A549 (cell line): ENCODE data around the gene PDE8B. TPM values are rescaled to one million over a fixed set of nuclear protein-coding genes. Genes with fewer than 3 reads are reported as not detected.

ENCODE experiments used
- ATAC-seq, 2 experiments: fragments of 200-7000 bp in 1 of 2; fragments of >200 bp in 1 of 2; cut with Nextera tagmentation in 1 of 2; cut with Tn5 transposase in 1 of 2; 3 replicates each; pipeline versions ENCODE4 v1.8.0 to v1.9.1; 2018 to 2020; ENCODE audit warnings: mild to moderate bottlenecking in 1 of 2, moderate library complexity in 1 of 2
- CTCF ChIA-PET: fragments of 300-600 bp; sonication (Branson Sonifier 250); formaldehyde crosslinking; extraction: SDS; loops from one replicate; lab custom pipeline; 2021; ENCODE audit warnings: antibody characterized with exemption, inconsistent platforms; lab: Yijun Ruan, JAX
- POLR2A ChIA-PET: fragments of 350-600 bp; formaldehyde crosslinking; extraction: SDS; loops from one replicate; lab custom pipeline; 2021; ENCODE audit warnings: antibody characterized with exemption, inconsistent platforms; lab: Yijun Ruan, JAX
- DNase-seq, 2 experiments: peaks; one replicate each; pipeline versions ENCODE4 v3.0.0 to v3.0.0-alpha.2; 2011 to 2016; ENCODE audit warnings: low read depth in 1 of 2, low spot score in 1 of 2
- FAIRE-seq: peaks from 2 replicates; lab custom pipeline; 2011; peaks lifted over from hg19 to GRCh38; lab: Jason Lieb, UNC
- H3K27ac ChIP-seq, 2 experiments: fragments of >200 bp; sonication (Bioruptor Twin); formaldehyde crosslinking; 3 replicates each; pipeline ENCODE4 v1.5.1; 2016 to 2017
- H3K4me1 ChIP-seq: fragments of >200 bp; sonication (Bioruptor Twin); formaldehyde crosslinking; 3 replicates; pipeline ENCODE4 v1.6.1; 2016
- H3K4me2 ChIP-seq: fragments of >200 bp; sonication (Bioruptor Twin); formaldehyde crosslinking; 3 replicates; pipeline ENCODE4 v1.6.1; 2016
- H3K4me3 ChIP-seq: fragments of >200 bp; sonication (Bioruptor Twin); formaldehyde crosslinking; 3 replicates; pipeline ENCODE4 v1.5.1; 2016
- H3K9me3 ChIP-seq: fragments of >200 bp; sonication (Bioruptor Twin); formaldehyde crosslinking; 3 replicates; pipeline ENCODE4 v1.6.1; 2016
- BHLHE40 ChIP-seq: IDR thresholded peaks from 2 replicates; pipeline ENCODE4 v1.6.1; 2012; ENCODE audit warnings: low read depth, low read length, inconsistent platforms
- CBX2 ChIP-seq: fragments of 200-600 bp; sonication (generic); IDR thresholded peaks from 2 replicates; pipeline ENCODE4 v1.6.1; 2016; ENCODE audit warnings: low read depth, mild to moderate bottlenecking, borderline replicate concordance
- CHD4 ChIP-seq: fragments of 200-600 bp; sonication (generic); IDR thresholded peaks from 2 replicates; pipeline ENCODE4 v1.6.1; 2016; ENCODE audit warnings: antibody characterized with exemption, mild to moderate bottlenecking, borderline replicate concordance
- EHF ChIP-seq: fragments of 250-450 bp; sonication (Bioruptor Pico); IDR thresholded peaks from 2 replicates; pipeline ENCODE4 v1.5.0; 2020; ENCODE audit warnings: mild to moderate bottlenecking
- EP300 ChIP-seq, 2 experiments: fragments of >200 bp; sonication (Bioruptor Twin); formaldehyde crosslinking; IDR thresholded peaks; 2 replicates in 1 of 2; 3 replicates in 1 of 2; pipeline ENCODE4 v1.6.1; 2016 to 2017
- FOSL2 ChIP-seq, 2 experiments: fragments of 450-650 bp in 1 of 2; fragments of >200 bp in 1 of 2; sonication (Bioruptor Twin) in 1 of 2; formaldehyde crosslinking; IDR thresholded peaks; 2 replicates each; pipeline versions ENCODE4 v1.5.0 to v1.6.1; 2016 to 2020; ENCODE audit warnings: mild to moderate bottlenecking in 1 of 2, moderate library complexity in 1 of 2
- FOXS1 ChIP-seq: fragments of 250-450 bp; sonication (Bioruptor Pico); IDR thresholded peaks from 2 replicates; pipeline ENCODE4 v1.5.0; 2020; ENCODE audit warnings: mild to moderate bottlenecking, moderate library complexity
- GATA3 ChIP-seq: IDR thresholded peaks from 2 replicates; pipeline ENCODE4 v1.6.1; 2012; ENCODE audit warnings: borderline replicate concordance
- HDAC2 ChIP-seq: fragments of 200-600 bp; sonication (generic); IDR thresholded peaks from 2 replicates; pipeline ENCODE4 v1.6.1; 2016
- HEYL ChIP-seq: fragments of 250-450 bp; sonication (Bioruptor Pico); IDR thresholded peaks from 2 replicates; pipeline ENCODE4 v1.8.0; 2021; ENCODE audit warnings: mild to moderate bottlenecking, moderate library complexity
- HOXB13 ChIP-seq: fragments of 250-450 bp; sonication (Bioruptor Pico); IDR thresholded peaks from 2 replicates; pipeline ENCODE4 v1.5.0; 2020; ENCODE audit warnings: low read depth, mild to moderate bottlenecking, moderate library complexity
- JUN ChIP-seq, 2 experiments: fragments of >200 bp; sonication (Bioruptor Twin); formaldehyde crosslinking; IDR thresholded peaks; 2 replicates in 1 of 2; 3 replicates in 1 of 2; pipeline ENCODE4 v1.6.1; 2016 to 2017
- JUNB ChIP-seq: fragments of >200 bp; sonication (Bioruptor Twin); formaldehyde crosslinking; IDR thresholded peaks from 2 replicates; pipeline ENCODE4 v1.6.1; 2016
- KDM1A ChIP-seq: fragments of 200-600 bp; sonication (generic); IDR thresholded peaks from 2 replicates; pipeline ENCODE4 v1.6.1; 2016; ENCODE audit warnings: low read depth, mild to moderate bottlenecking
- KDM5A ChIP-seq: fragments of 200-600 bp; sonication (generic); IDR thresholded peaks from 2 replicates; pipeline ENCODE4 v1.6.1; 2016; ENCODE audit warnings: antibody characterized with exemption, mild to moderate bottlenecking
- NR3C1 ChIP-seq: fragments of >200 bp; sonication (Bioruptor Twin); formaldehyde crosslinking; IDR thresholded peaks from 3 replicates; pipeline ENCODE4 v1.6.1; 2017
- PHF8 ChIP-seq: fragments of 200-600 bp; sonication (generic); IDR thresholded peaks from 2 replicates; pipeline ENCODE4 v1.6.1; 2016; ENCODE audit warnings: low read depth, mild to moderate bottlenecking, antibody characterized with exemption, moderate library complexity, borderline replicate concordance
- POLR2A ChIP-seq: IDR thresholded peaks from 2 replicates; pipeline ENCODE4 v1.6.1; 2012; ENCODE audit warnings: mild to moderate bottlenecking, low read length
- RCOR1 ChIP-seq: fragments of 150-350 bp; IDR thresholded peaks from 2 replicates; pipeline ENCODE4 v1.6.1; 2014; ENCODE audit warnings: antibody characterized with exemption, low read length, low read depth
- RFX5 ChIP-seq: fragments of 450-650 bp; IDR thresholded peaks from 2 replicates; pipeline ENCODE4 v1.7.1; 2014; ENCODE audit warnings: antibody characterized with exemption, mild to moderate bottlenecking, moderate library complexity
- RNF2 ChIP-seq: fragments of 200-600 bp; sonication (generic); IDR thresholded peaks from 2 replicates; pipeline ENCODE4 v1.6.1; 2016; ENCODE audit warnings: low read depth, mild to moderate bottlenecking, antibody characterized with exemption, moderate library complexity, borderline replicate concordance
- SREBF2 ChIP-seq: fragments of 450-650 bp; IDR thresholded peaks from 2 replicates; pipeline ENCODE4 v1.6.1; 2014; ENCODE audit warnings: mild to moderate bottlenecking, moderate library complexity
- TP53 ChIP-seq: fragments of 250-450 bp; sonication (Bioruptor Pico); IDR thresholded peaks from 2 replicates; pipeline ENCODE4 v1.5.0; 2021; ENCODE audit warnings: mild to moderate bottlenecking, moderate library complexity
- ZC3H11A ChIP-seq: fragments of 450-650 bp; IDR thresholded peaks from 2 replicates; pipeline ENCODE4 v1.6.1; 2014; ENCODE audit warnings: antibody characterized with exemption, mild to moderate bottlenecking
- WGBS: methylation state at CpG from one replicate; pipeline ENCODE4 v1.1.6; 2017; ENCODE audit errors: missing lambda C conversion rate; 5-methylcytosine and 5-hydroxymethylcytosine counted together
- polyA plus RNA-seq, 4 experiments: library from polyadenylated mRNA; depleted of rRNA in 3 of 4; stranded (reverse); fragments of >200 nt; fragmentation: RNase III in 1 of 4; extraction: RNeasy Plus Mini Kit Qiagen cat#74134 plus additional on column Dnase treatment in 1 of 4; gene quantifications; 2 replicates in 3 of 4; 3 replicates in 1 of 4; pipeline ENCODE4 v1.2.3, GENCODE V29; 2011 to 2017
- TF ChIP-seq, protein P1 (sequence below): fragments of >200 bp; sonication (Bioruptor Twin); formaldehyde crosslinking; IDR thresholded peaks from 3 replicates; pipeline ENCODE4 v1.6.1; 2016
- TF ChIP-seq, protein P2 (sequence below): fragments of 250-450 bp; sonication (Bioruptor Pico); IDR thresholded peaks from 2 replicates; pipeline ENCODE4 v1.5.0; 2020; ENCODE audit warnings: low read depth, mild to moderate bottlenecking, moderate library complexity
- TF ChIP-seq, protein P3 (sequence below): fragments of >200 bp; sonication (Bioruptor Twin); formaldehyde crosslinking; IDR thresholded peaks from 2 replicates; pipeline ENCODE4 v1.6.1; 2016
- TF ChIP-seq, protein P4 (sequence below): fragments of 150-350 bp; IDR thresholded peaks from 2 replicates; pipeline ENCODE4 v1.6.1; 2014; ENCODE audit warnings: low read depth, mild to moderate bottlenecking, low read length
- TF ChIP-seq, protein P5 (sequence below): fragments of 200-600 bp; sonication (generic); IDR thresholded peaks from 2 replicates; pipeline ENCODE4 v1.6.1; 2016; ENCODE audit warnings: antibody characterized with exemption, mild to moderate bottlenecking, moderate library complexity
- TF ChIP-seq, protein P6 (sequence below): IDR thresholded peaks from 2 replicates; pipeline ENCODE4 v1.6.1; 2012
- TF ChIP-seq, protein P7 (sequence below): IDR thresholded peaks from 2 replicates; pipeline ENCODE4 v1.6.1; 2012

The PDE8B gene
- polyA plus RNA-seq, 2 of the 4 experiments (the other 2 are of a cell fraction), result 2.0 to 4.0 TPM

DNA sequence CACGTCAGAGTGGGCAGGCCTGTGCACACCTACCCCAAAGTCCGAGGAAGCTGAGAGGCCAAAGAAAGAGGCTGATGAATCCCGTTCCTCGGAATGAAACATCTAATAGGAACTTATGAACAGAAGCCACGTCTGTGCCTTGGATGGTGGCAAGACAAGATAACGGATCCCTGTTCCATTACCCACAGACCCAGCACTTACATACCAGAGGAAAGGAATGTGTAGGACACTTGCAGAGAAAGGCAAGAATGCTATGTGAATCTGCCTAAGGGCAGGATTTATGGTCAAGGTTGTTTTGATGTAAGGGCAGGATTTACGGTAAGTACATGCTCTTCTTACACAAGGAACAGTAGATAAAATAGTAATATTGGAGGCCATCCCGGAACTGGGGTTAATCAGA lies 188.4 kb downstream of the PDE8B start:
- ATAC-seq, result no peak
- ChIA-PET CTCF (no interaction called here), POLR2A (no interaction called here)
- H3K4me3 ChIP-seq, result no peak overlapping the region
- H3K27ac ChIP-seq, result no peak overlapping the region
- no peaks in the 10 kb centered on the region for H3K4me1 ChIP-seq
- H3K9me3 ChIP-seq, result no peaks in the 10 kb centered on the region
- 86% methylated on average over 8 of the region's 8 CpGs for WGBS
- no peak for TF ChIP-seq PHF8
- TF ChIP-seq CBX2, result no peak
- TF ChIP-seq SREBF2, result no peak
- TF ChIP-seq, protein P1, sequence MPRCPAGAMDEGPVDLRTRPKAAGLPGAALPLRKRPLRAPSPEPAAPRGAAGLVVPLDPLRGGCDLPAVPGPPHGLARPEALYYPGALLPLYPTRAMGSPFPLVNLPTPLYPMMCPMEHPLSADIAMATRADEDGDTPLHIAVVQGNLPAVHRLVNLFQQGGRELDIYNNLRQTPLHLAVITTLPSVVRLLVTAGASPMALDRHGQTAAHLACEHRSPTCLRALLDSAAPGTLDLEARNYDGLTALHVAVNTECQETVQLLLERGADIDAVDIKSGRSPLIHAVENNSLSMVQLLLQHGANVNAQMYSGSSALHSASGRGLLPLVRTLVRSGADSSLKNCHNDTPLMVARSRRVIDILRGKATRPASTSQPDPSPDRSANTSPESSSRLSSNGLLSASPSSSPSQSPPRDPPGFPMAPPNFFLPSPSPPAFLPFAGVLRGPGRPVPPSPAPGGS, result no peak
- no peak for TF ChIP-seq TP53 (CRISPR knock-in tag)
- TF ChIP-seq ZC3H11A, result no peak
- TF ChIP-seq JUNB, result no peak
- no peak for TF ChIP-seq BHLHE40
- no peak for TF ChIP-seq FOXS1 (CRISPR knock-in tag)
- TF ChIP-seq, protein P2, sequence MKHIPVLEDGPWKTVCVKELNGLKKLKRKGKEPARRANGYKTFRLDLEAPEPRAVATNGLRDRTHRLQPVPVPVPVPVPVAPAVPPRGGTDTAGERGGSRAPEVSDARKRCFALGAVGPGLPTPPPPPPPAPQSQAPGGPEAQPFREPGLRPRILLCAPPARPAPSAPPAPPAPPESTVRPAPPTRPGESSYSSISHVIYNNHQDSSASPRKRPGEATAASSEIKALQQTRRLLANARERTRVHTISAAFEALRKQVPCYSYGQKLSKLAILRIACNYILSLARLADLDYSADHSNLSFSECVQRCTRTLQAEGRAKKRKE, result no peak
- no peak for TF ChIP-seq RFX5
- TF ChIP-seq KDM5A, result no peak
- TF ChIP-seq, protein P3, sequence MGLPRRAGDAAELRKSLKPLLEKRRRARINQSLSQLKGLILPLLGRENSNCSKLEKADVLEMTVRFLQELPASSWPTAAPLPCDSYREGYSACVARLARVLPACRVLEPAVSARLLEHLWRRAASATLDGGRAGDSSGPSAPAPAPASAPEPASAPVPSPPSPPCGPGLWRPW, result no peak
- TF ChIP-seq, protein P4, sequence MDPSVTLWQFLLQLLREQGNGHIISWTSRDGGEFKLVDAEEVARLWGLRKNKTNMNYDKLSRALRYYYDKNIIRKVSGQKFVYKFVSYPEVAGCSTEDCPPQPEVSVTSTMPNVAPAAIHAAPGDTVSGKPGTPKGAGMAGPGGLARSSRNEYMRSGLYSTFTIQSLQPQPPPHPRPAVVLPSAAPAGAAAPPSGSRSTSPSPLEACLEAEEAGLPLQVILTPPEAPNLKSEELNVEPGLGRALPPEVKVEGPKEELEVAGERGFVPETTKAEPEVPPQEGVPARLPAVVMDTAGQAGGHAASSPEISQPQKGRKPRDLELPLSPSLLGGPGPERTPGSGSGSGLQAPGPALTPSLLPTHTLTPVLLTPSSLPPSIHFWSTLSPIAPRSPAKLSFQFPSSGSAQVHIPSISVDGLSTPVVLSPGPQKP, result no peak
- no peak for TF ChIP-seq CHD4
- no peak for TF ChIP-seq NR3C1
- no peak for DNase-seq
- H3K4me2 ChIP-seq, result no peak overlapping the region
- no peak for FAIRE-seq

DNA sequence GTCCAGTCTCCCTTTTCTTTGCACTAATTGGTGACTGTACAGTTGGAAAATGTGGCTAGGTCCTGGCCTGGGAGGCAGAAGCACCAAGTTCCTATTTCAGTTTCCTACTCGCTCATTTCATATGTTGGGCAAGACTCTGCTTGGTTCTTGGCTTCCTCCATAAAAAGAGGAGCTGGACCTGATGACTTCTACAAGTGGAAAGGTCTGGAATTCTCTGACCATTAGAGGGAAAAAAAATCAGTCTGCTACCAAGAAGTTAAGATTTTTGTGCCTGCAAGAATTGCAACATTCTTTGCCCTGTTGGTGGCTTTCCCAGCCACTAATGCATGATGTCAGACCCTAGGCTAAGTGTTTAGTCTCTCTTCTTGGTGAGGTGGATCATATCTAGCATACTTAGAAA lies 190.2 kb downstream of the PDE8B start:
- TF ChIP-seq GATA3, result no peak
- TF ChIP-seq, protein P5, sequence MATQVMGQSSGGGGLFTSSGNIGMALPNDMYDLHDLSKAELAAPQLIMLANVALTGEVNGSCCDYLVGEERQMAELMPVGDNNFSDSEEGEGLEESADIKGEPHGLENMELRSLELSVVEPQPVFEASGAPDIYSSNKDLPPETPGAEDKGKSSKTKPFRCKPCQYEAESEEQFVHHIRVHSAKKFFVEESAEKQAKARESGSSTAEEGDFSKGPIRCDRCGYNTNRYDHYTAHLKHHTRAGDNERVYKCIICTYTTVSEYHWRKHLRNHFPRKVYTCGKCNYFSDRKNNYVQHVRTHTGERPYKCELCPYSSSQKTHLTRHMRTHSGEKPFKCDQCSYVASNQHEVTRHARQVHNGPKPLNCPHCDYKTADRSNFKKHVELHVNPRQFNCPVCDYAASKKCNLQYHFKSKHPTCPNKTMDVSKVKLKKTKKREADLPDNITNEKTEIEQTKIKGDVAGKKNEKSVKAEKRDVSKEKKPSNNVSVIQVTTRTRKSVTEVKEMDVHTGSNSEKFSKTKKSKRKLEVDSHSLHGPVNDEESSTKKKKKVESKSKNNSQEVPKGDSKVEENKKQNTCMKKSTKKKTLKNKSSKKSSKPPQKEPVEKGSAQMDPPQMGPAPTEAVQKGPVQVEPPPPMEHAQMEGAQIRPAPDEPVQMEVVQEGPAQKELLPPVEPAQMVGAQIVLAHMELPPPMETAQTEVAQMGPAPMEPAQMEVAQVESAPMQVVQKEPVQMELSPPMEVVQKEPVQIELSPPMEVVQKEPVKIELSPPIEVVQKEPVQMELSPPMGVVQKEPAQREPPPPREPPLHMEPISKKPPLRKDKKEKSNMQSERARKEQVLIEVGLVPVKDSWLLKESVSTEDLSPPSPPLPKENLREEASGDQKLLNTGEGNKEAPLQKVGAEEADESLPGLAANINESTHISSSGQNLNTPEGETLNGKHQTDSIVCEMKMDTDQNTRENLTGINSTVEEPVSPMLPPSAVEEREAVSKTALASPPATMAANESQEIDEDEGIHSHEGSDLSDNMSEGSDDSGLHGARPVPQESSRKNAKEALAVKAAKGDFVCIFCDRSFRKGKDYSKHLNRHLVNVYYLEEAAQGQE, result no peak
- TF ChIP-seq POLR2A, result no peak
- TF ChIP-seq FOXS1 (CRISPR knock-in tag), result no peak
- no peak for TF ChIP-seq HDAC2
- no peak for TF ChIP-seq EP300 (IDR thresholded peaks at IDR 0.05)
- no peak for TF ChIP-seq JUNB
- TF ChIP-seq RCOR1, result no peak
- TF ChIP-seq EHF (CRISPR knock-in tag), result no peak
- TF ChIP-seq HEYL (CRISPR knock-in tag), result no peak
- no peak for TF ChIP-seq HOXB13
- TF ChIP-seq RNF2, result no peak
- TF ChIP-seq, protein P6, sequence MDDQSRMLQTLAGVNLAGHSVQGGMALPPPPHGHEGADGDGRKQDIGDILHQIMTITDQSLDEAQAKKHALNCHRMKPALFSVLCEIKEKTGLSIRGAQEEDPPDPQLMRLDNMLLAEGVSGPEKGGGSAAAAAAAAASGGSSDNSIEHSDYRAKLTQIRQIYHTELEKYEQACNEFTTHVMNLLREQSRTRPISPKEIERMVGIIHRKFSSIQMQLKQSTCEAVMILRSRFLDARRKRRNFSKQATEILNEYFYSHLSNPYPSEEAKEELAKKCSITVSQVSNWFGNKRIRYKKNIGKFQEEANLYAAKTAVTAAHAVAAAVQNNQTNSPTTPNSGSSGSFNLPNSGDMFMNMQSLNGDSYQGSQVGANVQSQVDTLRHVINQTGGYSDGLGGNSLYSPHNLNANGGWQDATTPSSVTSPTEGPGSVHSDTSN, result no peak
- TF ChIP-seq KDM1A, result no peak
- TF ChIP-seq FOSL2 (IDR thresholded peaks at IDR 0.05), result no peak
- TF ChIP-seq FOSL2 (CRISPR knock-in tag; IDR thresholded peaks at IDR 0.05), result no peak
- TF ChIP-seq, protein P7, sequence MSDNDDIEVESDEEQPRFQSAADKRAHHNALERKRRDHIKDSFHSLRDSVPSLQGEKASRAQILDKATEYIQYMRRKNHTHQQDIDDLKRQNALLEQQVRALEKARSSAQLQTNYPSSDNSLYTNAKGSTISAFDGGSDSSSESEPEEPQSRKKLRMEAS, result no peak
- TF ChIP-seq JUN (IDR thresholded peaks at IDR 0.05), result no peak
- no peak for TF ChIP-seq KDM5A
- TF ChIP-seq CHD4, result no peak
- 100% methylated on average over 1 of the region's 1 CpG for WGBS
- ATAC-seq, result no peak
- no peak for DNase-seq
- H3K4me3 ChIP-seq, result no peak overlapping the region
- ChIA-PET POLR2A (no interaction called here), CTCF (no interaction called here)
- no peak for FAIRE-seq
- H3K4me1 ChIP-seq, result no peaks in the 10 kb centered on the region
- H3K9me3 ChIP-seq, result no peaks in the 10 kb centered on the region
- no peak overlapping the region for H3K4me2 ChIP-seq
- H3K27ac ChIP-seq, result no peak overlapping the region
